Panc1 (cell line): ENCODE results near the gene SVIL. TPM values are rescaled to one million over a fixed set of nuclear protein-coding genes. Genes with fewer than 3 reads are reported as not detected.

ENCODE experiments used
- ATAC-seq: fragments of 200-7000 bp; cut with Tn5 transposase; 2 replicates; pipeline ENCODE4 v1.9.1; 2020; ENCODE audit warnings: mild to moderate bottlenecking, moderate library complexity
- BruUV-seq: library from RNA; stranded (reverse); fragments of 400-500 nt; replicated peaks from 2 replicates; lab custom pipeline; 2021; lab: Mats Ljungman, UMichigan
- CTCF ChIA-PET: fragments of 300-600 bp; sonication (Branson Sonifier 250); formaldehyde crosslinking; loops from one replicate; lab custom pipeline; 2022; ENCODE audit warnings: antibody characterized with exemption; lab: Charles Lee
- POLR2A ChIA-PET: fragments of 300-600 bp; sonication (Branson Sonifier 250); formaldehyde crosslinking; loops from one replicate; lab custom pipeline; 2022; ENCODE audit warnings: antibody characterized with exemption; lab: Charles Lee
- DNase-seq: peaks from one replicate; pipeline ENCODE4 v3.0.0-alpha.2; 2010; ENCODE audit warnings: low read depth, low spot score
- H3K27ac ChIP-seq: 2 replicates; pipeline ENCODE4 v1.5.1; 2011; ENCODE audit warnings: mild to moderate bottlenecking, low read length, inconsistent platforms
- H3K27me3 ChIP-seq: fragments of 200-500 bp; sonication (Bioruptor generic); 2 replicates; pipeline ENCODE4 v1.6.0; 2014; ENCODE audit warnings: low read length, inconsistent platforms; ENCODE audit not compliant: control insufficient read depth, insufficient read depth
- H3K36me3 ChIP-seq: fragments of 200-500 bp; sonication (Bioruptor generic); 2 replicates; pipeline ENCODE4 v1.5.1; 2014; ENCODE audit warnings: inconsistent platforms, mild to moderate bottlenecking, low read length, moderate library complexity; ENCODE audit not compliant: control insufficient read depth, insufficient read depth
- H3K4me1 ChIP-seq: 2 replicates; pipeline ENCODE4 v1.5.1; 2011; ENCODE audit warnings: inconsistent platforms, mild to moderate bottlenecking, low read length, moderate library complexity; ENCODE audit not compliant: control insufficient read depth, insufficient read depth
- H3K4me3 ChIP-seq, 2 experiments: 2 replicates each; pipeline ENCODE4 v1.5.1; 2011 to 2012; ENCODE audit warnings: low read depth in 2 of 2, low read length in 2 of 2, mild to moderate bottlenecking in 2 of 2, inconsistent platforms in 1 of 2, moderate library complexity in 1 of 2
- H3K9me3 ChIP-seq: fragments of 200-500 bp; sonication (Bioruptor generic); 2 replicates; pipeline ENCODE4 v1.5.1; 2014; ENCODE audit warnings: low read depth, mild to moderate bottlenecking, inconsistent platforms, low read length, moderate library complexity; ENCODE audit not compliant: control insufficient read depth, insufficient read depth
- CTCF ChIP-seq: fragments of 450-650 bp; IDR thresholded peaks from 2 replicates; pipeline ENCODE4 v1.5.1; 2017; ENCODE audit warnings: mild to moderate bottlenecking
- POLR2AphosphoS5 ChIP-seq: IDR thresholded peaks from 2 replicates; pipeline ENCODE4 v1.6.1; 2012; ENCODE audit warnings: mild to moderate bottlenecking, low read depth, low read length, moderate library complexity
- REST ChIP-seq, 2 experiments: IDR thresholded peaks; 2 replicates each; pipeline ENCODE4 v1.6.1; 2011 to 2012; ENCODE audit warnings: low read depth in 2 of 2, control low read depth in 1 of 2, low read length in 1 of 2, mild to moderate bottlenecking in 1 of 2, moderate library complexity in 1 of 2; ENCODE audit not compliant: insufficient read depth in 1 of 2
- SIN3A ChIP-seq: IDR thresholded peaks from 2 replicates; pipeline ENCODE4 v1.6.1; 2012; ENCODE audit warnings: low read depth, mild to moderate bottlenecking, low read length, moderate library complexity, borderline replicate concordance; ENCODE audit not compliant: insufficient read depth
- TCF7L2 ChIP-seq: IDR thresholded peaks from 2 replicates; pipeline ENCODE4 v1.6.1; 2011; ENCODE audit warnings: mild to moderate bottlenecking, low read depth, low read length, inconsistent platforms
- in situ Hi-C: cut with HindIII; loops from 2 replicates; pipeline ENCODE4 v1.10.0; 2016; ENCODE audit warnings: low sequenced_read_pairs, low pct_unique_long_range_greater_than_20kb
- intact Hi-C: fragments of 100-400 bp; cut with micrococcal nuclease; formaldehyde crosslinking; loops from one replicate; pipeline ENCODE4 v1.10.0; 2022; ENCODE audit not compliant: unreplicated experiment
- total RNA-seq: library from RNA; stranded (reverse); gene quantifications from one replicate; pipeline ENCODE4 v1.2.1, GENCODE V29; 2021; ENCODE audit not compliant: unreplicated experiment

SVIL gene
- total RNA-seq, 1 experiment from 2014 or later, result 72.8 TPM

GRCh38 chr10:29595636-29596225 is 39.0 kb downstream of the SVIL start:
- H3K27ac ChIP-seq, result no peak overlapping the region
- no peak for ATAC-seq
- H3K36me3 ChIP-seq, result no peaks in the 10 kb centered on the region
- TF ChIP-seq REST (IDR thresholded peaks at IDR 0.05; ENCODE audit: insufficient read depth in 1 of 2, low read depth in 2 of 2, low read length in 1 of 2), result no peak
- TF ChIP-seq TCF7L2, result no peak
- TF ChIP-seq CTCF, result no peak
- TF ChIP-seq POLR2AphosphoS5, result no peak
- no peak for TF ChIP-seq SIN3A
- H3K9me3 ChIP-seq, result no peaks in the 10 kb centered on the region
- intact Hi-C loops, result no loop called here
- POLR2A ChIA-PET, result no interaction called here
- peaks cover 9% of the 10 kb centered on the region; the same call in 1 of the 2 replicates for H3K4me1 ChIP-seq
- CTCF ChIA-PET, result no interaction called here
- no peak overlapping the region for H3K4me3 ChIP-seq
- H3K27me3 ChIP-seq, result no peaks in the 10 kb centered on the region
- no peak for DNase-seq
- in situ Hi-C loops, result no loop called here
- no TSS peak for BruUV-seq

GRCh38 chr10:29595146-29595545 is 39.6 kb downstream of the SVIL start:
- no peaks in the 10 kb centered on the region for H3K36me3 ChIP-seq
- TF ChIP-seq SIN3A (no peak), POLR2AphosphoS5 (no peak), TCF7L2 (no peak), REST (IDR thresholded peaks at IDR 0.05; ENCODE audit: insufficient read depth in 1 of 2, low read depth in 2 of 2, low read length in 1 of 2) (no peak), CTCF (no peak)
- in situ Hi-C loops, result no loop called here
- ATAC-seq (no peak), DNase-seq (no peak)
- H3K4me3 ChIP-seq, result no peak overlapping the region
- no peaks in the 10 kb centered on the region for H3K9me3 ChIP-seq
- POLR2A ChIA-PET, result no interaction called here
- CTCF ChIA-PET, result no interaction called here
- H3K4me1 ChIP-seq, result peaks cover 13% of the 10 kb centered on the region
- intact Hi-C loops, result no loop called here
- H3K27ac ChIP-seq, result no peak overlapping the region
- no peaks in the 10 kb centered on the region for H3K27me3 ChIP-seq
- BruUV-seq, result no TSS peak
